IMR-90 (cell line): ENCODE measurements around the gene NR5A1. TPM values are rescaled to one million over a fixed set of nuclear protein-coding genes. Genes with fewer than 3 reads are reported as not detected.

ENCODE experiments used
- ATAC-seq: fragments of 200-7000 bp; cut with Tn5 transposase; 2 replicates; pipeline ENCODE4 v1.9.1; 2020; ENCODE audit warnings: low read depth, mild to moderate bottlenecking, moderate library complexity
- BruUV-seq: library from RNA; stranded (reverse); fragments of 400-500 nt; replicated peaks from 2 replicates; lab custom pipeline; 2021; lab: Mats Ljungman, UMichigan
- CTCF ChIA-PET: fragments of 300-600 bp; formaldehyde crosslinking; extraction: SDS; loops from one replicate; lab custom pipeline; 2021; ENCODE audit warnings: antibody characterized with exemption; lab: Yijun Ruan, JAX
- POLR2A ChIA-PET: fragments of 300-600 bp; sonication (Branson Sonifier 250); formaldehyde crosslinking; loops from one replicate; lab custom pipeline; 2022; ENCODE audit warnings: antibody characterized with exemption; ENCODE audit not compliant: unreplicated experiment; lab: Charles Lee
- DNase-seq: peaks from one replicate; pipeline ENCODE4 v3.0.0; 2013
- H2AFZ ChIP-seq: replicated peaks from 2 replicates; pipeline ENCODE3; 2013; ENCODE audit warnings: low read length, mild to moderate bottlenecking; ENCODE audit not compliant: poor library complexity
- H2AK5ac ChIP-seq: 2 replicates; pipeline ENCODE4 v1.6.1; 2013; ENCODE audit warnings: low read depth, low read length, inconsistent platforms
- H2AK9ac ChIP-seq: replicated peaks from 2 replicates; pipeline ENCODE3; 2013; ENCODE audit warnings: mild to moderate bottlenecking, low read depth, low read length, moderate library complexity; ENCODE audit not compliant: poor library complexity
- H2BK120ac ChIP-seq: 2 replicates; pipeline ENCODE4 v1.6.1; 2013; ENCODE audit warnings: low read depth, low read length, inconsistent platforms
- H2BK15ac ChIP-seq: 3 replicates; pipeline ENCODE4 v1.6.1; 2013; ENCODE audit warnings: low read depth, low read length, inconsistent platforms
- H2BK20ac ChIP-seq: 2 replicates; pipeline ENCODE4 v1.6.1; 2013; ENCODE audit warnings: low read depth, mild to moderate bottlenecking, inconsistent platforms, low read length, moderate library complexity
- H2BK5ac ChIP-seq: 2 replicates; pipeline ENCODE4 v1.6.1; 2013; ENCODE audit warnings: mild to moderate bottlenecking, low read depth, low read length, inconsistent platforms; ENCODE audit not compliant: poor library complexity, severe bottlenecking
- H3K14ac ChIP-seq: replicated peaks from 2 replicates; pipeline ENCODE4 v1.6.1; 2013; ENCODE audit warnings: low read depth, low read length, inconsistent platforms
- H3K18ac ChIP-seq: 2 replicates; pipeline ENCODE4 v1.6.1; 2013; ENCODE audit warnings: low read depth, low read length, control low read depth
- H3K23ac ChIP-seq: 2 replicates; pipeline ENCODE4 v1.6.1; 2013; ENCODE audit warnings: low read depth, low read length, inconsistent platforms
- H3K27ac ChIP-seq: 2 replicates; pipeline ENCODE4 v1.5.1; 2013; ENCODE audit warnings: mild to moderate bottlenecking, control low read depth, low read length; ENCODE audit not compliant: insufficient read depth
- H3K27me3 ChIP-seq: 2 replicates; pipeline ENCODE4 v1.6.1; 2013; ENCODE audit warnings: low read length; ENCODE audit not compliant: control insufficient read depth, insufficient read depth
- H3K36me3 ChIP-seq: 2 replicates; pipeline ENCODE4 v1.6.1; 2013; ENCODE audit warnings: low read length, mixed read lengths; ENCODE audit not compliant: control insufficient read depth, insufficient read depth
- H3K4ac ChIP-seq: 2 replicates; pipeline ENCODE4 v1.6.1; 2013; ENCODE audit warnings: low read depth, low read length, inconsistent platforms
- H3K4me1 ChIP-seq: 2 replicates; pipeline ENCODE4 v1.6.1; 2013; ENCODE audit warnings: low read length, mixed read lengths; ENCODE audit not compliant: control insufficient read depth, insufficient read depth
- H3K4me2 ChIP-seq: 2 replicates; pipeline ENCODE4 v1.6.1; 2013; ENCODE audit warnings: low read depth, mild to moderate bottlenecking, control low read depth, low read length, moderate library complexity
- H3K4me3 ChIP-seq: 2 replicates; pipeline ENCODE4 v1.5.1; 2013; ENCODE audit warnings: low read depth, mild to moderate bottlenecking, control low read depth, low read length, moderate library complexity; ENCODE audit not compliant: insufficient read depth
- H3K56ac ChIP-seq: 2 replicates; pipeline ENCODE4 v1.6.1; 2013; ENCODE audit warnings: low read length, inconsistent platforms; ENCODE audit not compliant: insufficient read depth; ENCODE audit errors: extremely low read depth
- H3K79me1 ChIP-seq, 2 experiments: 2 replicates each; pipeline ENCODE4 v1.6.1; 2013; ENCODE audit warnings: low read length in 2 of 2, inconsistent platforms in 1 of 2, low read depth in 1 of 2
- H3K9ac ChIP-seq: 2 replicates; pipeline ENCODE4 v1.6.1; 2013; ENCODE audit warnings: low read depth, low read length, control low read depth
- H3K9me1 ChIP-seq: 2 replicates; pipeline ENCODE4 v1.6.1; 2013; ENCODE audit warnings: low read length, inconsistent platforms; ENCODE audit not compliant: insufficient read depth
- H3K9me3 ChIP-seq: 2 replicates; pipeline ENCODE4 v1.6.1; 2013; ENCODE audit warnings: low read length; ENCODE audit not compliant: control insufficient read depth, insufficient read depth
- H4K20me1 ChIP-seq: 2 replicates; pipeline ENCODE4 v1.6.1; 2013; ENCODE audit warnings: low read length, inconsistent platforms; ENCODE audit not compliant: insufficient read depth
- H4K5ac ChIP-seq: 2 replicates; pipeline ENCODE4 v1.6.1; 2013; ENCODE audit warnings: mild to moderate bottlenecking, low read depth, low read length, control low read depth
- H4K8ac ChIP-seq, 2 experiments: 2 replicates each; pipeline ENCODE4 v1.6.1; 2013; ENCODE audit warnings: low read depth in 2 of 2, low read length in 2 of 2, control low read depth in 1 of 2, inconsistent platforms in 1 of 2
- H4K91ac ChIP-seq: 2 replicates; pipeline ENCODE4 v1.6.1; 2013; ENCODE audit warnings: low read depth, low read length, inconsistent platforms; ENCODE audit not compliant: insufficient read depth
- BHLHE40 ChIP-seq: fragments of 150-350 bp; IDR thresholded peaks from 2 replicates; pipeline ENCODE4 v1.6.1; 2016; ENCODE audit warnings: mild to moderate bottlenecking, low read depth, low read length
- CEBPB ChIP-seq: IDR thresholded peaks from 2 replicates; pipeline ENCODE4 v1.6.1; 2012; ENCODE audit warnings: low read depth, low read length, improper control_type of control experiment
- CHD1 ChIP-seq: IDR thresholded peaks from 2 replicates; pipeline ENCODE4 v1.6.1; 2012; ENCODE audit warnings: low read depth, low read length, improper control_type of control experiment
- MAFK ChIP-seq: IDR thresholded peaks from 2 replicates; pipeline ENCODE4 v1.6.1; 2012; ENCODE audit warnings: low read depth, low read length, improper control_type of control experiment
- MAZ ChIP-seq: IDR thresholded peaks from 2 replicates; pipeline ENCODE4 v1.6.1; 2012; ENCODE audit warnings: low read depth, mild to moderate bottlenecking, low read length, improper control_type of control experiment, moderate library complexity, borderline replicate concordance
- MXI1 ChIP-seq: IDR thresholded peaks from 2 replicates; pipeline ENCODE4 v1.6.1; 2012; ENCODE audit warnings: low read depth, mild to moderate bottlenecking, low read length, moderate library complexity, borderline replicate concordance
- NFE2L2 ChIP-seq: fragments of 150-350 bp; IDR thresholded peaks from 2 replicates; pipeline ENCODE4 v1.6.1; 2016; ENCODE audit warnings: low read depth, mild to moderate bottlenecking, low read length
- POLR2A ChIP-seq: IDR thresholded peaks from 2 replicates; pipeline ENCODE4 v1.6.1; 2012; ENCODE audit warnings: mild to moderate bottlenecking, low read depth, low read length
- RAD21 ChIP-seq: IDR thresholded peaks from 2 replicates; pipeline ENCODE4 v1.6.1; 2012; ENCODE audit warnings: low read length, improper control_type of control experiment
- RCOR1 ChIP-seq: IDR thresholded peaks from 2 replicates; pipeline ENCODE4 v1.6.1; 2012; ENCODE audit warnings: mild to moderate bottlenecking, low read length, improper control_type of control experiment; ENCODE audit not compliant: insufficient replicate concordance
- RFX5 ChIP-seq: IDR thresholded peaks from 2 replicates; pipeline ENCODE4 v1.8.0; 2012; ENCODE audit warnings: low read depth, mild to moderate bottlenecking, low read length, moderate library complexity
- SMC3 ChIP-seq: fragments of 150-350 bp; IDR thresholded peaks from 2 replicates; pipeline ENCODE4 v1.6.1; 2016; ENCODE audit warnings: low read depth, mild to moderate bottlenecking, antibody characterized with exemption, low read length, moderate library complexity
- USF2 ChIP-seq: fragments of 150-350 bp; IDR thresholded peaks from 2 replicates; pipeline ENCODE4 v1.6.1; 2017; ENCODE audit warnings: mild to moderate bottlenecking, antibody characterized with exemption, low read length, low read depth
- WGBS, 2 experiments: methylation state at CpG; one replicate each; pipeline versions ENCODE4 v1.1.5 to v1.1.7; 2013; ENCODE audit warnings: missing lambda C conversion rate in 2 of 2; ENCODE audit not compliant: insufficient read length in 1 of 2; ENCODE audit errors: extremely low coverage in 2 of 2; 5-methylcytosine and 5-hydroxymethylcytosine counted together
- dilution Hi-C: fragments of 300-500 bp; cut with HindIII; formaldehyde crosslinking; loops from one replicate; pipeline ENCODE4 v1.14.3; 2018; ENCODE audit warnings: low sequenced_read_pairs; ENCODE audit not compliant: unreplicated experiment
- in situ Hi-C: fragments of 300-500 bp; cut with MboI; formaldehyde crosslinking; loops from 3 replicates; pipeline ENCODE4 v1.14.3; 2019; ENCODE audit warnings: low sequenced_read_pairs, inconsistent platforms, mixed read lengths
- intact Hi-C: fragments of 100-400 bp; cut with micrococcal nuclease; formaldehyde crosslinking; loops from 2 replicates; pipeline ENCODE4 v1.10.0; 2022
- polyA plus RNA-seq, 3 experiments: library from polyadenylated mRNA; depleted of rRNA; stranded (reverse); fragments of >200 nt; gene quantifications; 2 replicates each; pipeline ENCODE4 v1.2.3, GENCODE V29; 2012; ENCODE audit warnings: low replicate concordance in 1 of 3
- total RNA-seq: library from RNA; depleted of rRNA; stranded (reverse); fragments of >200 nt; gene quantifications from 2 replicates; pipeline ENCODE4 v1.2.3, GENCODE V29; 2012
- TF ChIP-seq, protein P1 (sequence below): fragments of 150-350 bp; IDR thresholded peaks from 2 replicates; pipeline ENCODE4 v1.6.1; 2016; ENCODE audit warnings: low read depth, mild to moderate bottlenecking, low read length, moderate library complexity, borderline replicate concordance
- TF ChIP-seq, protein P2 (sequence below): conservative IDR thresholded peaks from 2 replicates; pipeline ENCODE4 v1.5.1; 2012; ENCODE audit warnings: mild to moderate bottlenecking, low read depth, low read length, improper control_type of control experiment

NR5A1 gene
- total and polyA plus RNA-seq, 2 of the 4 experiments (the other 2 are of a cell fraction): not detected

DNA sequence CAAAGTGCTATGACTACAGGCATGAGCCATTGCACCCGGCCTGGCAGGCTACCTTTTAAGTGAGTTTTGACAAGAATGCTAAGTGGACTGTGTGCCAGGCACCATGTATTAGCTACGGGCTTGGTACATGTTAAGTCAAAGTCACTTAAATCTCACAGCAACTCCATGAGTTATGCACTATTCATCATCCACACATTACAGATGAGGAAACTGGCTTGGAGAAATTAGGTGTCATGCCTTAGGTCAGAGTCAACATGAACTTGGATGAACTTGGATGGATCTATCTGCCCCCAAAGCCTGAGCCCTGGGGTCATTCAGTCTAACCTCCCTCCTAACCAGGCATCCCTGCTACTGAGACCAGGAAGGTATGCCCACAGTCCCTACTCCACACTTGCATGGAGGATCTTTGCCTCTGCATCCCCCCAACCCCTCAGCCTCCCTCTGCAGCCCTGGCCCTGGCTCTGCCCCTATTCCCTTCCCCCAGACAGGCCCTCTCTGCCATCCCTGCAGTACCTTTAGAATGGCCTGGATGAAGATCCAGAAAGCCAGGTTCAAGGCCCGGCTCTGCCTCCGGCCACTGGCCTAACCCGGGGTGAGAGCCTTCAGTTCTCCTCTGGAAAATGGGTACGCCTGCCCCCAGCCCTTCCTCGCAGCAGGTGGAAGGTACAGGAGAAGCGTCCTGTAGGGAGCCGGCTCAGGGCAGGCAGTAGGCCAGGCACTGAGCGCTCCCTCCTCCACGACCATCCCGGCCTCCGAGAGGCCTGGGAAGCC is 57.6 kb downstream of the NR5A1 start:
- no peak overlapping the region for H2BK120ac ChIP-seq
- ChIA-PET POLR2A (no interaction called here), CTCF (no interaction called here)
- no peak overlapping the region for H3K27ac ChIP-seq
- H3K4me3 ChIP-seq: no peak overlapping the region
- no peak overlapping the region for H2AK5ac ChIP-seq
- H3K79me1 ChIP-seq: no peaks in the 10 kb centered on the region
- ATAC-seq (no peak), DNase-seq (no peak)
- no peaks in the 10 kb centered on the region for H3K9me3 ChIP-seq
- no peak overlapping the region for H2AFZ ChIP-seq
- H3K18ac ChIP-seq: no peak overlapping the region
- no peak overlapping the region for H4K8ac ChIP-seq
- 66% methylated on average over 6 of the region's 13 CpGs; no CpG with 5 or more reads in 1 of the 2 experiments for WGBS, 2 experiments
- H3K36me3 ChIP-seq: no peaks in the 10 kb centered on the region
- H3K4me1 ChIP-seq: no peaks in the 10 kb centered on the region
- no TSS peak for BruUV-seq
- H3K4me2 ChIP-seq: no peak overlapping the region
- no peak overlapping the region for H4K91ac ChIP-seq
- H3K56ac ChIP-seq: no peak overlapping the region
- no peak overlapping the region for H4K5ac ChIP-seq
- no peaks in the 10 kb centered on the region for H3K9me1 ChIP-seq
- H3K14ac ChIP-seq: no peak overlapping the region
- H2BK20ac ChIP-seq: no peak overlapping the region
- H3K9ac ChIP-seq: no peak overlapping the region
- H3K23ac ChIP-seq: no peak overlapping the region
- H2BK5ac ChIP-seq: no peak overlapping the region
- no peak overlapping the region for H3K4ac ChIP-seq
- no peaks in the 10 kb centered on the region for H4K20me1 ChIP-seq
- in situ Hi-C loops (no loop called here), intact Hi-C loops (no loop called here), dilution Hi-C loops (no loop called here)
- TF ChIP-seq SMC3 (no peak), USF2 (no peak), POLR2A (no peak), CEBPB (no peak), RFX5 (no peak), MXI1 (no peak), CHD1 (no peak), NFE2L2 (no peak), BHLHE40 (no peak), RCOR1 (no peak), MAFK (no peak), RAD21 (no peak), MAZ (no peak)
- TF ChIP-seq, protein P1, sequence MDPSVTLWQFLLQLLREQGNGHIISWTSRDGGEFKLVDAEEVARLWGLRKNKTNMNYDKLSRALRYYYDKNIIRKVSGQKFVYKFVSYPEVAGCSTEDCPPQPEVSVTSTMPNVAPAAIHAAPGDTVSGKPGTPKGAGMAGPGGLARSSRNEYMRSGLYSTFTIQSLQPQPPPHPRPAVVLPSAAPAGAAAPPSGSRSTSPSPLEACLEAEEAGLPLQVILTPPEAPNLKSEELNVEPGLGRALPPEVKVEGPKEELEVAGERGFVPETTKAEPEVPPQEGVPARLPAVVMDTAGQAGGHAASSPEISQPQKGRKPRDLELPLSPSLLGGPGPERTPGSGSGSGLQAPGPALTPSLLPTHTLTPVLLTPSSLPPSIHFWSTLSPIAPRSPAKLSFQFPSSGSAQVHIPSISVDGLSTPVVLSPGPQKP: no peak
- TF ChIP-seq, protein P2, sequence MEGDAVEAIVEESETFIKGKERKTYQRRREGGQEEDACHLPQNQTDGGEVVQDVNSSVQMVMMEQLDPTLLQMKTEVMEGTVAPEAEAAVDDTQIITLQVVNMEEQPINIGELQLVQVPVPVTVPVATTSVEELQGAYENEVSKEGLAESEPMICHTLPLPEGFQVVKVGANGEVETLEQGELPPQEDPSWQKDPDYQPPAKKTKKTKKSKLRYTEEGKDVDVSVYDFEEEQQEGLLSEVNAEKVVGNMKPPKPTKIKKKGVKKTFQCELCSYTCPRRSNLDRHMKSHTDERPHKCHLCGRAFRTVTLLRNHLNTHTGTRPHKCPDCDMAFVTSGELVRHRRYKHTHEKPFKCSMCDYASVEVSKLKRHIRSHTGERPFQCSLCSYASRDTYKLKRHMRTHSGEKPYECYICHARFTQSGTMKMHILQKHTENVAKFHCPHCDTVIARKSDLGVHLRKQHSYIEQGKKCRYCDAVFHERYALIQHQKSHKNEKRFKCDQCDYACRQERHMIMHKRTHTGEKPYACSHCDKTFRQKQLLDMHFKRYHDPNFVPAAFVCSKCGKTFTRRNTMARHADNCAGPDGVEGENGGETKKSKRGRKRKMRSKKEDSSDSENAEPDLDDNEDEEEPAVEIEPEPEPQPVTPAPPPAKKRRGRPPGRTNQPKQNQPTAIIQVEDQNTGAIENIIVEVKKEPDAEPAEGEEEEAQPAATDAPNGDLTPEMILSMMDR: no peak
- no peak overlapping the region for H2AK9ac ChIP-seq
- no peak overlapping the region for H2BK15ac ChIP-seq
- peaks cover 49% of the 10 kb centered on the region for H3K27me3 ChIP-seq
